Measurements from ENCODE around the gene OR2AT4. TPM values are rescaled to one million over a fixed set of nuclear protein-coding genes. Genes with fewer than 3 reads are reported as not detected.
"Not testable (repeated sequence)": the region's sequence is repeated elsewhere in the genome, so short reads cannot be mapped to it uniquely, and the experiment has no call there.

Gene OR2AT4
- total RNA-seq, 1 donor from 2014 or later = 10.1 TPM

DNA sequence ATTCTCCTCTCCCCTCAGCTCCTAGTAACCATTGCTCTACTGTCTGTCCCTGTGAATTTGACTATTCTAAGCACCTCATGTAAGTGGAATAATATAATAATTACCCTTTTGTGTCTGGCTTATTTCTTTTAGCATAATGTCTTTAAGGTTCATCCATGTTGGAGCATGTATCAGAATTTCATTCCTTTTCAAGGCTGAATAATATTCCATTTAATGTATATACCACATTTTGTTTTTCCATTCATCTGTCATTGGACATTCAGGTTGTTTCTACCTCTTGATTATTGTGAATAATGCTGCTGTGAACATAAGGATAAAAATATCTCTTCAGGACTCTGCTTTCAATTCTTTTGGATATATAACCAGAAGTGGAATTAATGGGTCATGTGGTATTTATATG is 28.1 kb downstream of the OR2AT4 start:
- no peak for DNase-seq (ENCODE audit: low spot score)

DNA sequence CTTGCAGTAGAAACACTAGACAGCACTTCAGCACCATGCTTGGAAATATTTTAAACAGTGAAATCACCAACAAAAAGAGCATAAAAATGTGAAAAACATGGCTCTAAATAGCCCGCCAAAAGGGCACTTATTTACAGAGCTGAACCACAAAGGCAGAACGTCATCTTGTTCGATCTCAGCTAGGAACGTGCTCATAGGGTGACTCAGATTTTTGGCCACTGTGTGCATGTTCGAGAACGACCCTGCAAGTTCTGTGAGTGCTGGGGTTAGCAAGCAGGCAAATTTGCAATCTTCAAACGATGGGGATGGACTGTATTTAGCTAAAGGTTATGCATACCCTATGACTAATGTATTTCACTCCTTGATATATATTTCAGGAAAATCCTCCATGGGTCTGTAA is 30.6 kb downstream of the OR2AT4 start:
- DNase-seq (ENCODE audit: low spot score) = no peak

DNA sequence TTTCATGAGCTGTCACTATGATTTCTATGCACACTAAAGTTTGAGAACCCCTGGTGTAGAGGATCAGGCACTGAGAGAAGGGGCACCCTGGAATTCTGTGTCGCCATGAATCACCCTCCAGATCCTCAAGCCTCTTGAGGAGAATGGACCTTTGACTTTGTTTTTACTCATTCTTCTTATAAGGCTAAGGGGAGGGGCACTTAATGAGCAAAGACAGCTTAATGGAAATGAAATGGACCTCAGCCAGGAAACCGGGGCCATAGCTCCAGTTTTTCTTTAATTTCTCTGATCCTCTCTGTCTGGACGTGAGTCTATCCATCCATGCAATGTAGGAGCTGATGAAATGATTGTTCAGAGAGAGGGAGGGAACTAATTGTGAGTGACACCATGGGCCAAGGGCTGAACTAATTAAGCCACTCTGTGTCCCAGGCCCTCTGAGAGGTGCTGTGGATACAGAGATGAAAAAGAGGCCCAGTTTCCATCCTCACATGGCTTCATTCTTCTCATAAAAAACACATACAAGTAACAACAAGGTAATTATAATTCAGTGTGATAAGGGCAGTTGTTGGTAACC is 32.8 kb downstream of the OR2AT4 start:
- no peak for DNase-seq (ENCODE audit: low spot score)

DNA sequence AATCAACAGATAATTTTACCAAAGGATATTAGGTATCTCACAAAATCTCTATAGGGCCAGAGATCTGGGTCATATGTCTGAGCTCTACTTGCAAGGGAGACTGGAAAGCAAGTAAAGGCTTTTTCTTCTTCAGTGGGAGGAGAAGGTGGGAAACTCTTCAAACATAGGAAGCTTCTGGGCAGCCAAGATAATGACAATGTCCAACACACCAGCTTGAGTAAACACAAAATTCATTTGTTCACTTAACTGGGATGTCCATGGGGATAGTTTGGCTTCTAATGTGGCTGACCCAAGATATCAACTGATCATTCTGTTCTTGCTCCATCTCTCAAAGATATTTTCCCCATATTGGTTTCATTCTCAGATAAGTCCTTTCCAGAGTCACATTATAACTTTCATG is 37.4 kb downstream of the OR2AT4 start:
- DNase-seq (ENCODE audit: low spot score) = no peak

DNA sequence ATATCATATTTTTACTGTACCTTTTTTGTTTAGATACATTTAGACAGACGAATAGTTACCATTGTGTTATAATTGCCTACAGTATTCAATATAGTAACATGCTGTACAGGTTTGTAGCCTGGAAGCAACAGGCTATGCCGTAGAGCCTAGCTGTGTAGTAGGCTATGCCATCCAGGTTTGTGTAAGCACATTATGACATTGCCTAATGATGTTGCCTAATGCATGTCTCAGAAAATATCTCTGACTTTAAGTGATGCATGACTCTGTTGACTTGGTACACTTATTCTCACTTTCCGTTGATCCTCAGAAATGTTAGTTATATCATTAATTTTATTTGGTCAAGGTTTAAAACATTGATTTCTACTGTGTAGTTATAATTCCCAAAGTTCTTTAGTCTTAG is 39.9 kb downstream of the OR2AT4 start:
- DNase-seq (ENCODE audit: low spot score) = no peak

DNA sequence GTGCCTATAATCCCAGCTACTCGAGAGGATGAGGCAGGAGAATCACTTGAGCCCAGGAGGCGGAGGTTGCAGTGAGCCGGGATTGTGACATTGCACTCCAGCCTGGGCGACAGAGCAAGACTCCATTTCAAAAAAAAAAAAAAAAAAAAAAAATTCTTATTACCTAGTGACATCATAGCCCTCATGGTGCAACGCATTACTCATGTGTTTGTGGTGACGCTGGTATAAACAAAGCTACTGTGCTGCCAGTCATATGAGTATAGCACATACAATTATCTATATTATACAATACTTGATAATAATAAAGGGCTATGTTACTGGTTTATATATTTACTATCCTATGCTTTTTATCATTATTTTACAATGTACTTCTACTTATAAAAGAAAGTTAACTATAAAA is 41.2 kb downstream of the OR2AT4 start:
- no peak for DNase-seq (ENCODE audit: low spot score)

DNA sequence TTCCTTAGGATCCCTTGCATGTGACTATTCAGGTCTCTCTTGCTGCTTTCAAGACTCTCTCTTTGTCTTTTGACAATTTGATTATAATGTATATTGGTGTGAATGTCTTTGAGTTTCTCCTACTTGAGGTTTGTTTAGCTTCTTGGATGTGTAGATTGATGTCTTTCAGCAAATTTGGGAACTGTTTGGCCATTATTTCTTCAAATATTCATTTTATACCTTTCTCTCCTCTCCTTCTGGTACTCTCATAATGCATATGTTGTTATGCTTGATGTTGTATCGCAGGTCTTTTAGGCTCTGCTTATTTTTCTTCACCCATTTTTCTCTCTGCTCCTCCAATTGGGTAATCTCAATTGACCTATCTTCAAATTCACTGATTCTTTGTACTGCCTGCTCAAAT is 44.2 kb downstream of the OR2AT4 start:
- no peak for DNase-seq (ENCODE audit: low spot score)

DNA sequence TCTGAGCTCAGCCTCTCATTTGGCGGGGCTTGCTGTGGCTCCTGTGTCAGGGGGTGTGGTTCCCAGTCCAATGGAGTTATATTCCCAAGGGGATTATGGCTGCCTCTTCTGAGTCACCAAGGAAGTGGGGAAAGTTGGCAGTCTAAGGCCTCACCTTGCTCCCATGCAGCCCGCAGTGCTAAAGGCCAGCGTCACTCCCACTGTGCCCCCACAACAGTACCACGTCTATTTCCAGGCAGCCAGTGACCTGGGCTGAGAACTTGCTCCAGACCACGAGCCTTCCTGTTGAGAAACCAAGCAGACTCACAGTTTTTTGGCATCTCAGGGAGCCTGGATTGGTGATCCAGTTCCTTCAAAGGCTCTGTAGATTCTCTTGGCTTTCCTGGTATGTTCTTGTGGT is 45.6 kb downstream of the OR2AT4 start:
- DNase-seq (ENCODE audit: low spot score) = no peak

DNA sequence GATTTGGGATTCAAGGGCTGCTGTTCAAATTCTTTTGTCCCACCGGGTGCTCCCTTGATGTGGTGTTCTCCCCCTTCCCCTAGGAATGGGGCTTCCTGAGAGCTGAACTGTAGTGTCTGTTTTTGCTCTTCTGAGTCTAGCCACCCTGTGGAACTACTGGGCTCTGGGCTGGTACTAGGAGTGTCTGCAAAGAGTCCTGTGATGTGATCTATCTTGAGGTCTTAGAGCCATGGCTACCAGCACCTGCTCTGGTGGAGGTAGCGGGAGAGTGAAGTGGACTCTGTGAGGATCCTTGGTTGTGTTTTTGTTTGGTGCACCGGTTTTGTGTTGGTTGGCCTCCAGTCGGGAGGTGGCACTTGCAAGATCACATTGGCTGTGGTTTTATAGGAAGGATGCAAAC is 46.2 kb downstream of the OR2AT4 start:
- DNase-seq (ENCODE audit: low spot score) = no peak

DNA sequence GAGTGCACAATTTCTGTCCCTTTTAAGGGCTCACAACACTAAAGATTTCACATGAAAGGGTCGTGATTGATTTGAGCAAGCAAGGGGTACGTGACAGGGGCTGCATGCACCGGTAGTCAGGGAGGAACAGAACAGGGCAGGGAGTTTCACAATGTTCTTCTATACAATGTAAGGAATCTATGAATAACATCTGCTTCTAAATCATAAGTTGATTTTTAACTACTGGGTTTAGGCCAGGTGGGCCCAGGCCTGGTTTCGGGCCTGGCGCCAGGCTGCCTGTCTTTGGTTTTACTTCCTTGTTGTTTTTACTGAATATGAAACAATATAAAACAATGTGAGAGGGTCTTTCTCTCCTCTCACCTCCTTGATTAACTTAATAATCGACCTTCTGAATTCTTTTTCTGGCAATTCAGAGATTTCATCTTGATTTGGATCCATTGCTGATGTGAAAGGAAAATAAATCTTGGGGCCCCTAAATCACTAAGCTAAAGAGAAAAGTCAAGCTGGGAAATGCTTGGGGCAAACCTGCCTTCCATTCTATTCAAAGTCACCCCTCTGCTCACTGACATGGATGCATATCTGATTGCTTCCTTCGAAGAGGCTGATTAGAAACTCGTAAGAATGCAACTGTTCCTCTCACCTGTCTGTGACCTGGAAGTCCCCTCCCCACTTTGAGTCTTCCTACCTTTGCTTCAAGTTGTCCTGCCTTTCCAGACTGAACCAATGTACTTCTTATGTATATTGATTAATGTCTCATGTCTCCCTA is 47.0 kb downstream of the OR2AT4 start:
- DNase-seq (ENCODE audit: low spot score) = not testable (repeated sequence)

DNA sequence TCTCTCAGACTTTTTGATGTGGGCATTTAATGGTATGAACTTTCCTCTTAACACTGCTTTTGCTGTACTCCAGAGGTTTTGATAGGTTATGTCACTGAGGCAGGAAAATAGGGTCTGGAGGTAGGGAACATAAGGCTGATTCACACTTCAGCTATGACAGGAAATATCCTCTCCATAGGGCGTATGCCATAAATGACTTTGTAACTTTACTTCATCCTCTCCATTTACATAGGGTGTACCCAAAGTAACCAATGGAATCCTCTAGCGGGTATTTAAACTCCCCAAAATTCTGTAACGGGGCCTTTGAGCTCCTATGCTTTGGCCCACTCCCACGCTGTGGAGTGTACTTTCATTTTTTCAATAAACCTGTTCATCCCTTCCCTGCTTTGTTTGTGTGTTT is 49.5 kb downstream of the OR2AT4 start:
- no peak for DNase-seq (ENCODE audit: low spot score)

DNA sequence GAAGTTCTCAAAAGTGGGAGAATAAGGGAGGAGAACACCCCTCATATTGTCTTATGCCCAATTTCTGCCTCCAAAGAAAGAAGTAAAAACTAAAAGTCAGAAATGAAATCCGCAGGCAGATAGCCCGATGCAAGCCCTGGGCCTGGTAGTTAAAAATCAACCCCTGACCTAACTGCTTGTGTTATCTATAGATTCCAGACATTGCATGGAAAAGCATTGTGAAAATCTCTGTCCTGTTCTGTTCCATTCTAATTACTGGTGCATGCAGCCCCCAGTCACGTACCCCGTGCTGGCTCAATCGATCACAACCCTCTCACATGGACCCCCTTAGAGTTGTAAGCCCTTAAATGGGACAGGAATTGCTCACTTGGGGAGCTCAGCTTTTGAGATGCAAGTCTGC is 50.0 kb downstream of the OR2AT4 start:
- not testable (repeated sequence) for DNase-seq (ENCODE audit: low spot score)

DNA sequence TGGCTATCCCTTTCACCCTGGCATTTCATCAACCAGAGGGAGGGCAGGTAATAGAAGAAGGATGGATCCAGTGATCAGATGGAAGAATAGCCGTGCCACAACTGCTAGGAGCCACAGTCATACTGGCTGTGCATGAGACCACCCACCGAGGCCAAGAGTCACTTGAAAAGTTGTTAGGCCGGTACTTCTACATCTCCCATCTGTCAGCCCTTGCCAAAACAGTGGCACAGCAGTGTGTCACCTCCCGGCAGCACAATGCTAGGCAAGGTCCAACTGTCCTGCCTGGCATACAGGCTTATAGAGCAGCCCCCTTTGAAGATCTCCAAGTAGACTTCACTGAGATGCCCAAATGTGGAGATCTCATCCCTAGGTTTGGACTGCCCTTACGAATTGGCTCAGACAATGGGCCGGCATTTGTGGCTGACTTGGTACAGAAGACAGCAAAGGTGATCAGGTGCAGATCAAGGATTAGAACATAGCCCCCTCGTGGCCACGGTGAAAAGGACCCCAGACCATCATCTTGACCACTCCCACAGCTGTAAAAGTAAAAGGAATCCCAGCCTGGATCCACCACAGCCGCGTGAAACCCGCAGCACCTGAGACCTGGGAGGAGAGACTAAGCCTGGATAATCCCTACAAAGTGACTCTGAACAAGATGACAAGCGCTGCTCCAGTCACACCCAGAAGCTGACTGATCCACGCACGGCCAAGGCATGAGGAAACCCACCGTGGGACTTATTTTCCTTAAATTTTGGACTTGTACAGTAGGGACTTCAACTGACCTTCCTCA is 52.1 kb downstream of the OR2AT4 start:
- not testable (repeated sequence) for DNase-seq (ENCODE audit: low spot score)

DNA sequence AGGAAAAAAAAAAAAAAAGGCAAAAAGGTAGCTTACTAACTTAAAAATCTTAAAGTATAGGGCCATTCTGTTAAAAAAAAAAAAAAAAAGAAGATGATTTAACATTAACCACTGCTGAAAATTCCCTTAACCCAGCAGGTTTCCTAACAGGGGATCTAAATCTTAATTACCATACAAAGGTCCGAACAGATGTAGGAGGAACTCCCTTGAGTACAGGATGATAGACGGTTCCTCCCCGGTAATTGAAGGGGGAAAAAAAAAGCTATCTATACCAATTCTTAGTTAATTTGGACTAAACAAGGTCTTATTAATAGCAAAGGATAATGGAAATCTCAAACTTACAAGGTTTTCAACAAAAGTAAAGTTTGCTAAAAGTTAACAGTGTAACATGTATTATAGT is 54.9 kb downstream of the OR2AT4 start:
- not testable (repeated sequence) for DNase-seq (ENCODE audit: low spot score)

DNA sequence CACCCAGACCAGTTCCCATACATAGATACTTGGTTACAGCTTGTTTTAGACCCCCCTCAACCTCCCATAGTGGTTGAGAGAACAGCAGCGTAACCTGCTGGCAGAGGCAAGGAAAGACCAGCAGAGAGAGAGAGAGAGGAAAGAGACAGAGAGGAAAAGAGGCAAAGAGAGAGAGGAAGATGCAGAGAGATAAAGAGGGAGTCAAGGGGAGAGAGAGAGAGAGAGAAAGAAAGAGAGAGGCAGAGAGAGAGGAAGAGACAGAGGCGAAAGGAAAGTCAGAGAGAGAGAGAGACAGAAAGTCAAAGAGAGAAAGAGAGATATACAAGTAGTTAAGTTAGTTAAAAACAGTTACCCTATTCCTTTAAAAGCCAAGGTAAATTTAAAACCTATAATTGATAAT is 55.4 kb downstream of the OR2AT4 start:
- no peak for DNase-seq (ENCODE audit: low spot score)

DNA sequence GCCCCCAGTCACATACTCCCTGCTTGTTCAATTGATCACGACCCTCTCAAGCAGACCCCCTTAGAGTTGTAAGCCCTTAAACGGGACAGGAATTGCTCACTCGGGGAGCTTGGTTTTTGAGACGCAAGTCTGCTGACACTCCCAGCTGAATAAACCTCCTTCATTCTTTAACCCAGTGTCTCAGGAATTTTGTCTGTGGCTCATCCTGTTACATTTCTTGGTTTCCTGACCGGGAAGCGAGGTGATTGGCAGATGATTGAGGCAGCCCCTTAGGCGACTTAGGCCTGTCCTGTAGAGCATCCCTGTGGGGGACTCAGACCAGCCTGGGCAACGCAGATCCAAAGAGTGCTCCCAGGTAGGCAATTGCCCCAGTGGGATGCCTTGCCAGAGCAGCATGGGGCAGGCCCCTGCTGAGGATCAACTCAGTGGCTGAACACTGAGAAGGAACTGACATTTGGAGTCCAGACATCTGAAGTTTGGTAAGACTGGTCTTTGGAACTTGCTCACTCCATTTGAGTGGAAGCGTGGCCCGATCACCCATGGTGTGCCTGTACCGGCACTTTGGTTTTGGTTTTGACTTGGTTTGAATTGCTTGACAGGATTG is 56.4 kb downstream of the OR2AT4 start:
- DNase-seq (ENCODE audit: low spot score) = no peak

DNA sequence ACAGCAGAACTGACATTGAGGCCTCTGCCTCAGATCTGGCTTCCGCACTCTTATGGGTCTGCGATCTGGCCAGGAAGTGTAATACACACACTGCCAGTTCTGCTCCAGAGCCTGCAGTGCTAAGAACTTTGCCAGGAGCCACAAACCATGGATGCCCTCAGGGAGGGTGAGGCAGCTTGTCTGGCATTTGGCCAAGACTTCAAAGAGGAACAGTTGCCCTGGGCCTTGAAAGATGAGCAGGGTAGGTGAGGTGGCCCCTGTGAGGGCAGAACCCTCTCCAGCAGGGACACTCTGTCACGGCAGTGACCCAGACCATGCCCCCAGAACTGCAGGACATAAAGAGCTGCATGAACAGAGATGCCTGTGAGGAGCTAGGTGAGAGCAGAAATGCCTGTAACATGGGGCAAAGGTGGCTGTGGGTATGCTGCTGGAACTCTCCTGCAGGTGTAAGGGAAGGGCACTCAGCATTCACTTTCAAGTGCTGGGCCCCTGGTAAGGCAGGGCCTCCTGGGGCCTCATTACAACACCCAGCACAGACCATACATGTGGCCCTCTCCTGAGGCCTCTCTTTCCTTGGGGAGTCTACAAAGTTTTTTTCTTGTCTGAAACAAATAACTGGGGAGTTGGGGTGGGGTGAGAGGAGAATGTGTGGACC is 60.6 kb downstream of the OR2AT4 start:
- no peak for DNase-seq (ENCODE audit: low spot score)

DNA sequence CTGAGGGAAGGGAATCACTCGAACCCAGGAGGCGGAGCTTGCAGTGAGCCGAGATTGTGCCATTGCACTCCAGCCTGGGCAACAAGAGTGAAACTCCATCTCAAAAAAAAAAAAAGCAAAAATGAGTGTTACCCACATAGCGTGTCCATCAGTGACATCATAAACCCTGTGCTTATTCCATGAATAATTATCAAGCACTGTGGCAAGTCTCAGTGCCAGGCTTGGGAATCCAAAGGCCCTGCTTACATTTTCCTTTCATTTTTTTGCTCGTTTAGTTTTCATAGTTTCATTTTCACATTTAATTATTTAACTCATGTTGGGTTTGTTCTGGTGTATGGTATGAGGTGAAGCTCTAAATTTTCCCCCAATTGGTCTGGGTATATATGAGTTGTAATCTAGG is 61.4 kb downstream of the OR2AT4 start:
- no peak for DNase-seq (ENCODE audit: low spot score)

DNA sequence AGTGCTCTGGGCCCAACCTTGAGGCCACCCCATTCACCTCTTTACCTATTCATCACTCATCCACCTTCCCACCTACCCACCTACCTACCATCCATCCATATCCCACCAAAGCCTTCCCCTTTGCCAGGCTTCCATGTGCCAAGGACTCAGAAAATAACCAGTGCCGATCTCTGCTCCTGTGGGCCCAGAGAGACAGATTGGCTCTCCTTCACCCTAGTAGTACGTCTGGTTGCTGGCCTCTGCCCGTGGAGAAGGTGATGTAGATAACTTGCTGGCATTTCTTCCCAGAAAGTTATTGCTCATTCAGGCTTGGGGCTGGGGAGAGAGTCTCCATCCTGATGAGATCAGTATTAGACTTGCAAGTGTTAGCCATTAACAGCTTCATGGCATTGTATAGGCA is 62.8 kb downstream of the OR2AT4 start:
- no peak for DNase-seq (ENCODE audit: low spot score)

DNA sequence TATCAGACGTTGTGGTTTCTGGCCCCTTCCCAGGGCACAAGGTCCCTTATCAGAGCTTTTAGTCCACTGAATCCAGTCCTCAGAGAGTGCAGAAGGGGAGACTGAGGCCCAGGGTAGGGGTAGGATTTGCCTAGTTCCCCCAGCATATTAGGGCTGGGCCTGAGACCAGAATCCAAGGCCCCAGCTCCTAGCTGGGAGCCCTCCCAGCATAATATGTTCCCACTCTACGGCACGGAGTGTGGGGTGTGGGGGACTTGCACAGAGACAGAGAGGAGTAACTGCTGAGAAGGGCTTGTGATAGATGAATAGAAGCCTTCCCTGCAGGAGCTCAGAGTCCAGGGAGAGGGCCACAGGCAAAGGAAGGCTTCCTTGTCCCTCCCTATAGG is 64.1 kb downstream of the OR2AT4 start:
- no peak for DNase-seq (ENCODE audit: low spot score)

DNA sequence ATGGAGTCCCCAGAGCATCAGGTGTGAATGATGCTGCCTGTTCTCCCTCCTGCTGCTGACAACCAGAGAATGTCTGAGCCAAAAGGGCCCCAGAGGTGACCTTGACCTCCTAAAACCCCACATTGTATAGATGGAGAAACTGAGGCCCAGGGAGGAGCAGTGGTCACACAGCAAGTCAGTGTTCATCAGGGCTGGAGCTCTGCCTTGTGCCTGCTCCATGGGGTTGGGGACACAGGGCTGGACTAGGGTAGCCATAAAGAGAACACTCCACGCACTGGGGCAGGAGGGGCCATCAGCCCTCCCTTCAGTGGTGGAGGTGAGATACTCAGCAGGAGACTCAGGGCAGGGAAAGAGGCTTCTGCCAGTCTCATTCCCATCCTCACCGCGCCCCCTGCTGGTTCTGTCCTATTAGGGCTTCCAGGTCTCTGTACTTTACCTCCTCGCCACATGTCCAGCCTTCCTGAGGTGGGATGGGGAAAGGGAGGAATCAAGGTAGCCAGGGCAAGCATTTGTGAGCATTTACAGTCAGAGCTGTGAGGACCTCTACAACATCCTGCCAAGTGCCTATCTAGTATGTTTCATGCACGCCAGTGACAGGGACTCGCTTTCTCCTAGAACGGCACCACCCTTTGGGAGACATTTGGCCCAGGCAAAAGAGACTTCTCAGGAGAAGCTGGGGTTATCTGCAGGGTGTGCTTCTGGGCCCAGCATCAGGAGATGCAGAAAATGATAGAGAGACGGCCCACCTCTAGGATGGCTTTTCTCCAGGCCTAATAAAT is 64.7 kb downstream of the OR2AT4 start:
- peak; percentile 60 for DNase-seq (ENCODE audit: low spot score)

Data from umbilical cord (tissue), 2 donors.